ENCODE measurements around the gene ZFHX3.

ZFHX3 gene

GRCh38 chr16:72847187-72848027, 200.5 kb downstream of the ZFHX3 start:
- no peak for DNase-seq (ENCODE audit: low read depth)

DNA sequence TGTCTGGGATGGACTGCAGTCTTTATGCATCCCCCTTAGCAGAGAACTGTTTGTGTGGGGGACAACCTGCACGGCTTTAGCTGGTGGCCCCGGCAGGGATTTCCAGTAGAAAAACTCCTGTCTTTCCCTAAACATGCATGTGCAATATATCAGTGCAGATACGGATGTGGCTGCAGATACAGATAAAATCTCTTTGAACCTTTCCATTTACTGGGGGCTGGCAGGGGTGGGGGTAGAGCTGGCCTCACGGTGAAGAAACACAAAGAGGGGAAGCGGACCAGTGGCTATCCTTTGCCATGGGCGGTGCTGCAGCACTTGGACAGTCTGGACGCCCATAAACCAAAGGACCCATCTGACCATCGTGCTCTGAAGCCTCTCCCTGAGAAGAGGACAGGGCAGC, 201.3 kb downstream of the ZFHX3 start:
- no peak for DNase-seq (ENCODE audit: low read depth)

DNA sequence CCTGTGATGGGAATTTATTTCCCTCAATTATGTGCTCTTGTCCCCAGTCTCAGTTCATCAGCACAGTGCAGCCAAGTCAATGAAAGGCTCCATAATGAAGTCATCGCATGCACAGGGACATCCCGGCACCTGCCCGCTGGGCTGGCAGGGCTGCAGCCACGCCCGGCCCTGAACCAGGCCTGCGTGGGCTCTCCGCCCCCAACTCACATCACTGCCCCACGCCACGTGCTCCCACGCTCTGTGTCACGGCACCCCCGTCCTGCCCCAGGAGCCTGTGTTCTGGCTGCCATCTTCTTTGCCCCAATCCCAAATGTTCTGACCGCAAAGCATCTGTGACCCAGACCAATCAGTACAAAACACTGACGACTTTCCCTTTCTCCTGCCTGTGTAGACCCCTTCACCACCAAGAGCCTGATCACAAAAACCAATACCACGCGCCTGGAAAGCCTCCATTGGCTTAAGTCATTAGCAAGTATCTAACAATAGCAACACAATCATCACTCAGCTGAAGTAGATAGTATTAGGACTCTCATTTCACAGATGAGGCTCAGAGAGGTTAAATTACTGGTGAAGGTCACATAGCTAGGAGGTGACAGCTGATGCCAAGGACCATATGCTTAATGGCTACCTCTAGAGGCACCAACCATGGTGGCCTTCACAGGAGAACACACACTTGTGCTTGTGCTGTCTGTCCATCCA, 202.5 kb downstream of the ZFHX3 start:
- no peak for DNase-seq (ENCODE audit: low read depth)

DNA sequence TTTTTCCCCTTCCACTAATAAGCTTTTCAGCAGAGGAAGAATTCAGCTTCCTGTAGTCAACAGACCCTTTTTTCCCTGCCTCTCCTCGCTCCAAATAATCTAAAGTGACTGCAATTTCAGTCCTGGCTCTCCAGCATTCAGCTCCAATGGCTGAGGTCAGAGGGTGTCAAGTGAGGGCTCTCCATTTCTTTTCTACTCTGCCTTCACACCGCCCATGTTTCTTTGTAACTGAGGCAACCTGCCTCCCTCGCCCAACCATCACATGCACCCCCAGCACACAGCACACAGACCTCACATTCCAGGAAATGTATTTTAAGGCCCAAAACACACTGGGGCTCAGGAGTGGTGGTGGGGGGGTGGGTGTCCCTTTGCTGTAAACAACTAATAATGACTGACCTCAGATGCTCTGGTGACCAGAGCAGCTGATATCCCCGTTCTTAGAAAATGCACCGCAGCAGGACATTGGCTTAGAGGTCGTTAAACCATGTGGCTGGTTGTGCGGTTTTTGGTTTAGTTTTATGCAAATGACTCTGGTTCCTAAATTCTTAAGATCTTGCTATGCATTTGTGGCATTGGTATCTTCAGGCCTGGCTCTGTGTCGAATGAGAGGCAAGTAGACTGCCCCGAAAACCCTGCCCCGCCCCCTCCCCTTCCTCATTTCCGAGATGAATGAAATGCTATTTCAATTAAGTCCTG, 203.6 kb downstream of the ZFHX3 start:
- no peak for DNase-seq (ENCODE audit: low read depth)

GRCh38 chr16:72841506-72841905, 206.4 kb downstream of the ZFHX3 start:
- DNase-seq (ENCODE audit: low read depth), result no peak

DNA sequence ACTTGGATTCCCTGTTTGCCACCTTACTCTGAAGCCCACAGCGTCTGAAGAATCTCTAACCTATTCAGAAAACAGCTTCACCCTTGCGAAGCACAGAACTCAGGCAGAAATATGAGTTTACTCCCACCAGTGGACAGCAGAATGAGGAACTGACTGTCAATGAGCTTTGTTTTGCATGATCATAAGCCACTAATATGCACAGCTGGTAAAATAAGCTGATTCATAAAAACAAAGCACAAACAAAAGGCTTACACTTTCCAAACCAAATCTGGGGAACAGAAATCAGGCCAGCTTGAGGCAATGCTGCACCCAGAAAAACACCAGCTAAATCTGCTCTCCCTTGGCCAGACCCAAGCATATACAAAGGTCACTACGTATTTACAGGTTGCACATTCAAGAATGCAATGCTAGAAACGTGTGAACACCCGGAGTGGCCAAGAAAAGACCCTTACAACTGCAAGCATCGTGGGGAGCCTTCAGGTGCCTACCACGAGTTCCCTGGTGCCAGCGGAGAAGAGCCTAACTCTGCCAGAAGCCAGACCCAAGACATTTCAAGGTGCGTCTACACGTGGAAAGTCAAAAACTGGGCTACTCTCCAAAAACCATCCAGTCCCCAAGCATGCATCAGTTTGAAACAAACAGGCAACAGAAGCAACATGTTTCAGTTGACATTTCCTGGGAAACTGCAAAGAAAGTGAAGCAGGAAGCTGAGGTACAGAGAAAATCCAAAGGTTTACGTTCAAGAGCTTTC, 207.1 kb downstream of the ZFHX3 start:
- DNase-seq (ENCODE audit: low read depth), result no peak

- DNase-seq (ENCODE audit: low read depth), result no peak
Measured at GRCh38 chr16:72838951-72839350, 209.0 kb downstream of the ZFHX3 start.

DNA sequence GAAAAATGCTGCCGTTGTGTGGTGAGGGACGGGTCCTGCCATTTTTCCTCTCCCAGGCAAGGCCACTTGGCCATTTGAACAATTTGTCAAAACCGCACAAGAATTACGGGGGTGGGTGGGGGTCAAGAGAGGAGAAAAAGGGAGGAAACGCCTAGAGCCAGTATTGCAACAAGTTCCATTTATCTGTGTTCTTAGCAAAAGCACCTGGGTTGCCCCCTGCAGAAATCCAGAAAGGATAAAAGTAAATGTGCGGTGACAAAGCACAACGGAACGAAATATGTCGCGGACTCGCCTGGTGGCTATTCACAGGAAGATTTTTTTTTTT, 209.4 kb downstream of the ZFHX3 start:
- no peak for DNase-seq (ENCODE audit: low read depth)

GRCh38 chr16:72837846-72838585, 209.9 kb downstream of the ZFHX3 start:
- DNase-seq (ENCODE audit: low read depth), result no peak

DNA sequence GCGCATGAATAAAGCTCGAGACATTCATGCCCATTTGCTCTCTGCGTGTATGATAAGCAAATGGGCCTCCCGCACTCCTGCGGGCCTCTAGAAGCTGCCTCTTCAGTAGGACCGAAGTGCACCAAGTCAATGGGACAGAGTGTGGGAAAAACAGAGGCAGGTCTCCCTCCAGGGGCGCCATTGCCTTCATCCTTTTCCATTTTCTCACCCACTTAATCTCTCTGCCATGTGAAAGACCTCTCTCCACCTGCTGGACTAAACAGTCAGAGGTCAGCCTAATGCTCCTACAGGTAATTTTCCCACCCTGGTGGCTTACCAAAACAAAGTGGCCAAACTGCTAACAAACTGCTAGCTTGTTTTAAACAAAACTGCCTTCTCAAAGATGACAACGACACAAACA, 210.9 kb downstream of the ZFHX3 start:
- no peak for DNase-seq (ENCODE audit: low read depth)

- DNase-seq (ENCODE audit: low read depth), result no peak
Measured at GRCh38 chr16:72836181-72836580, 211.7 kb downstream of the ZFHX3 start.

GRCh38 chr16:72835086-72835485, 212.8 kb downstream of the ZFHX3 start:
- DNase-seq (ENCODE audit: low read depth), result no peak

DNA sequence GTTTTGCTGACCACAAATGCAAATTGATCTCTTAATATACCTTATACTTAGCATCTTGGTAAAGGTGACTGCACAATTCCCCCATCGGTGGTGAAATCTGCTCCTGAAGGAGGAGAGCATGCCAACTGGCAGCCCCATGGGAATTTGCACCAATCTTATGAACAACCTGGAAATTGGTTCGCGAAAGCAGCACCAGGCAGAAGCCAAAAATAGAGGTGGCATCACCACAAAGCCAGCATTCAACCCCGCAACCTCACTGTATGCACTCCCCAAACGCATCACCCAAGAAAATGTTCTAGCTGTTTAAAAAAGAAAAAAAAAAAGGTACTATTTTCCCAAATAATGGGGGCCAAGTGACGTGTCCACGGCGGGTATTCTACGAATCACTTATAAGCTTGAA, 213.4 kb downstream of the ZFHX3 start:
- no peak for DNase-seq (ENCODE audit: low read depth)

- DNase-seq (ENCODE audit: low read depth), result no peak
Measured at GRCh38 chr16:72833969-72834368, 214.0 kb downstream of the ZFHX3 start.

- DNase-seq (ENCODE audit: low read depth), result no peak
Measured at GRCh38 chr16:72833482-72833881, 214.4 kb downstream of the ZFHX3 start.

DNA sequence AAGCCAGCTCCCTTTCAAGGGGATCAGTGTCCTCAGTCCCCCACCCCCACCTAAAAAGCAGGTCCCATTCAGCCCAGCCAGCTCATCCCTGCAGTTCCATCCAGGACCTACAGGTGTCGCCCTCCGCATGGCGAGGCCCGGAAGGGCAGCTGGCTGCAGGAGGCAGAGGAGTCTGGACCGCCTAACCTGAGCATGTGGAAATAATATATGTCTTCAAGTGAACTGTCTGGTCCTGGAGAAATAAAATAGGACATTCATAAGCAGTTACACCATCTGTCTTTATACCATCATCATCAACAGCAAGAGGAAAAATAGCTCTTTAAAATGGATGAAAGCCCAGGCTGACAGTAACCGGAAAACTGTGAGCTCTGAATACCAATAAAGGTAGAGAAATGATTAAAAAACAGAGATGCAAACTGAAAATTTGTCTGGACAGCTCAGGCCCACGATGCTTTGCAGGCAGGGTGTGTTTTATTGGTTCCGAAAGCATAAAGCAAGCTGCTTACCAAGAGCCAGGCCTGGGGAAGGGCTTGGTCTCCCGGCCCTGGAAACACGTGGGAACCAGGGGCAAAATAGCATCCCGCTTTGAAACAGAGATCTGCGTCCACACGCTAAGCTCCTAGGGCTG, 215.2 kb downstream of the ZFHX3 start:
- peak; percentile 52 for DNase-seq (ENCODE audit: low read depth)

- DNase-seq (ENCODE audit: low read depth), result no peak
Measured at GRCh38 chr16:72829846-72830775, 217.8 kb downstream of the ZFHX3 start.

- DNase-seq (ENCODE audit: low read depth), result no peak
Measured at GRCh38 chr16:72827866-72828265, 220.1 kb downstream of the ZFHX3 start.

- DNase-seq (ENCODE audit: low read depth), result no peak
Measured at GRCh38 chr16:72825912-72826621, 221.9 kb downstream of the ZFHX3 start.
